ENCODE measurements around the gene TMA7B. TPM values are rescaled to one million over a fixed set of nuclear protein-coding genes. Genes with fewer than 3 reads are reported as not detected.

The TMA7B gene
- total RNA-seq, 1 experiment from 2014 or later = not detected

GRCh38 chr22:40001106-40001505 is 40.9 kb downstream of the TMA7B start:
- DNase-seq (ENCODE audit: unreplicated experiment) = no peak
- BruUV-seq (replicated peaks) = no TSS peak
- ChIA-PET CTCF (interaction anchor here (0.5 to 11.6 kb wide), 5 partner anchors 18 to 411 kb away, joined by 3 to 103 read pairs (median 3); no protein-coding TSS in a partner anchor), POLR2A (interaction anchor here (1.3 to 3.1 kb wide), 7 partner anchors 15 to 481 kb away, joined by 3 to 11 read pairs (median 8); partner anchors contain the start of gene ATF4)
- H3K9me3 Mint-ChIP-seq (ENCODE audit: unreplicated experiment) = no peaks in the 10 kb centered on the region
- no peak for TF ChIP-seq CTCF (IDR thresholded peaks at IDR 0.05; ENCODE audit: unreplicated experiment)
- H3K27ac Mint-ChIP-seq (ENCODE audit: low read depth, unreplicated experiment) = no peak overlapping the region
- H3K27me3 Mint-ChIP-seq (ENCODE audit: insufficient read depth, unreplicated experiment) = no peaks in the 10 kb centered on the region
- H3K4me1 Mint-ChIP-seq (ENCODE audit: insufficient read depth, unreplicated experiment) = peaks cover 69% of the 10 kb centered on the region
- H3K36me3 Mint-ChIP-seq (ENCODE audit: insufficient read depth, unreplicated experiment) = peaks cover 22% of the 10 kb centered on the region
- intact Hi-C loops (cut with micrococcal nuclease) = no loop called here
- H3K4me3 Mint-ChIP-seq (ENCODE audit: unreplicated experiment) = no peak overlapping the region

- peak; percentile 66 for DNase-seq (ENCODE audit: unreplicated experiment)
- BruUV-seq (replicated peaks) = no TSS peak
- H3K4me1 Mint-ChIP-seq (ENCODE audit: insufficient read depth, unreplicated experiment) = peaks cover 60% of the 10 kb centered on the region
- H3K27me3 Mint-ChIP-seq (ENCODE audit: insufficient read depth, unreplicated experiment) = no peaks in the 10 kb centered on the region
- no peak overlapping the region for H3K4me3 Mint-ChIP-seq (ENCODE audit: unreplicated experiment)
- intact Hi-C loops (cut with micrococcal nuclease) = no loop called here
- no peaks in the 10 kb centered on the region for H3K9me3 Mint-ChIP-seq (ENCODE audit: unreplicated experiment)
- peaks cover 22% of the 10 kb centered on the region for H3K36me3 Mint-ChIP-seq (ENCODE audit: insufficient read depth, unreplicated experiment)
- POLR2A ChIA-PET = interaction anchor here (0.7 to 2.8 kb wide), 5 partner anchors 14 to 482 kb away, joined by 3 to 11 read pairs (median 4); partner anchors contain the start of gene ATF4
- H3K27ac Mint-ChIP-seq (ENCODE audit: low read depth, unreplicated experiment) = peak overlapping the region; percentile 51
- CTCF ChIA-PET = interaction anchor here (0.6 to 11.6 kb wide), 3 partner anchors 21 to 712 kb away, joined by 3 to 103 read pairs (median 4); no protein-coding TSS in a partner anchor
- TF ChIP-seq CTCF (IDR thresholded peaks at IDR 0.05; ENCODE audit: unreplicated experiment) = no peak
Measured at GRCh38 chr22:40001800-40002577, 41.8 kb downstream of the TMA7B start.

GRCh38 chr22:40002935-40003715 is 42.9 kb downstream of the TMA7B start:
- BruUV-seq (replicated peaks) = no TSS peak
- H3K4me3 Mint-ChIP-seq (ENCODE audit: unreplicated experiment) = no peak overlapping the region
- ChIA-PET CTCF (interaction anchor here (0.5 to 11.6 kb wide), 5 partner anchors 10 to 818 kb away, joined by 3 to 103 read pairs (median 4); no protein-coding TSS in a partner anchor), POLR2A (interaction anchor here (2.4 to 2.8 kb wide), 2 partner anchors 41 to 483 kb away, joined by 8 to 11 read pairs; partner anchors contain the start of gene ATF4)
- peaks cover 22% of the 10 kb centered on the region for H3K36me3 Mint-ChIP-seq (ENCODE audit: insufficient read depth, unreplicated experiment)
- no peak for TF ChIP-seq CTCF (IDR thresholded peaks at IDR 0.05; ENCODE audit: unreplicated experiment)
- intact Hi-C loops (cut with micrococcal nuclease) = no loop called here
- no peak overlapping the region for H3K27ac Mint-ChIP-seq (ENCODE audit: low read depth, unreplicated experiment)
- H3K9me3 Mint-ChIP-seq (ENCODE audit: unreplicated experiment) = no peaks in the 10 kb centered on the region
- peaks cover 58% of the 10 kb centered on the region for H3K4me1 Mint-ChIP-seq (ENCODE audit: insufficient read depth, unreplicated experiment)
- no peak for DNase-seq (ENCODE audit: unreplicated experiment)
- H3K27me3 Mint-ChIP-seq (ENCODE audit: insufficient read depth, unreplicated experiment) = no peaks in the 10 kb centered on the region

- no TSS peak for BruUV-seq (replicated peaks)
- H3K4me3 Mint-ChIP-seq (ENCODE audit: unreplicated experiment) = peak overlapping the region; percentile 25
- POLR2A ChIA-PET = interaction anchor here (0.6 to 1.7 kb wide), 9 partner anchors 8 to 485 kb away, joined by 3 to 12 read pairs (median 4); partner anchors contain the start of genes ADSL, ATF4 and FAM83F
- peaks cover 12% of the 10 kb centered on the region for H3K36me3 Mint-ChIP-seq (ENCODE audit: insufficient read depth, unreplicated experiment)
- no peak for DNase-seq (ENCODE audit: unreplicated experiment)
- H3K9me3 Mint-ChIP-seq (ENCODE audit: unreplicated experiment) = no peaks in the 10 kb centered on the region
- CTCF ChIA-PET = interaction anchor here (0.6 to 11.6 kb wide), 4 partner anchors 18 to 471 kb away, joined by 3 to 103 read pairs (median 4); no protein-coding TSS in a partner anchor
- intact Hi-C loops (cut with micrococcal nuclease) = no loop called here
- H3K27ac Mint-ChIP-seq (ENCODE audit: low read depth, unreplicated experiment) = peak overlapping the region; percentile 19
- TF ChIP-seq CTCF (IDR thresholded peaks at IDR 0.05; ENCODE audit: unreplicated experiment) = no peak
- H3K27me3 Mint-ChIP-seq (ENCODE audit: insufficient read depth, unreplicated experiment) = no peaks in the 10 kb centered on the region
- H3K4me1 Mint-ChIP-seq (ENCODE audit: insufficient read depth, unreplicated experiment) = peaks cover 64% of the 10 kb centered on the region
Measured at GRCh38 chr22:40004836-40005235, 44.6 kb downstream of the TMA7B start.

Measured in MCF 10A (cell line).